Body of pancreas (tissue), 4 donors: Measurements from ENCODE around the gene SERPINA12.
"Not testable (repeated sequence)": the region's sequence is repeated elsewhere in the genome, so short reads cannot be mapped to it uniquely, and the experiment has no call there.

Experiments
- POLR2A ChIP-seq, 3 donors: fragments of 450-650 bp; IDR thresholded peaks; one replicate each; pipeline ENCODE4 v1.6.1; 2016; ENCODE audit warnings: antibody characterized with exemption in 3 of 3, mild to moderate bottlenecking in 2 of 3
- TF ChIP-seq, protein P1 (sequence below), 7 experiments: fragments of 450-650 bp in 4 of 7; fragments of 200-600 bp in 3 of 7; sonication (generic) in 3 of 7; IDR thresholded peaks; one replicate each; pipeline ENCODE4 v1.5.1; 2016 to 2019; ENCODE audit warnings: antibody characterized with exemption in 7 of 7

DNA sequence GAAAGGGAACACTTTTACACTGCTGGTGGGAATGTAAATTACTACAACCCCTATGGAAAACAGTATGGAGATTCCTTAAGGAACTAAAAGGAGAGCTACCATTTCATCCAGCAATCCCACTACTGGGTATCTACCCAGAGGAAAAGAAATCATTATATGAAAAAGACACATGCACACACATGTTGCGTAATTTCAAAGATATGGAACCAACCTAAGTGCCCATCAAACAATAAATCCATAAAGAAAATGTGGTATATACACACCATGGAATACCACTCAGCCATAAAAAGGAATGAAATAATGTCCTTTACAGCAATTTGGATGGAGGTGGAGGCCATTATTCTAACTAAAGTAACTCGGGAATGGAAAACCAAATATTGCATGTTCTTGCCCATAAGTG lies 1.2 kb upstream of the SERPINA12 start:
- TF ChIP-seq, protein P1, sequence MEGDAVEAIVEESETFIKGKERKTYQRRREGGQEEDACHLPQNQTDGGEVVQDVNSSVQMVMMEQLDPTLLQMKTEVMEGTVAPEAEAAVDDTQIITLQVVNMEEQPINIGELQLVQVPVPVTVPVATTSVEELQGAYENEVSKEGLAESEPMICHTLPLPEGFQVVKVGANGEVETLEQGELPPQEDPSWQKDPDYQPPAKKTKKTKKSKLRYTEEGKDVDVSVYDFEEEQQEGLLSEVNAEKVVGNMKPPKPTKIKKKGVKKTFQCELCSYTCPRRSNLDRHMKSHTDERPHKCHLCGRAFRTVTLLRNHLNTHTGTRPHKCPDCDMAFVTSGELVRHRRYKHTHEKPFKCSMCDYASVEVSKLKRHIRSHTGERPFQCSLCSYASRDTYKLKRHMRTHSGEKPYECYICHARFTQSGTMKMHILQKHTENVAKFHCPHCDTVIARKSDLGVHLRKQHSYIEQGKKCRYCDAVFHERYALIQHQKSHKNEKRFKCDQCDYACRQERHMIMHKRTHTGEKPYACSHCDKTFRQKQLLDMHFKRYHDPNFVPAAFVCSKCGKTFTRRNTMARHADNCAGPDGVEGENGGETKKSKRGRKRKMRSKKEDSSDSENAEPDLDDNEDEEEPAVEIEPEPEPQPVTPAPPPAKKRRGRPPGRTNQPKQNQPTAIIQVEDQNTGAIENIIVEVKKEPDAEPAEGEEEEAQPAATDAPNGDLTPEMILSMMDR (IDR thresholded peaks at IDR 0.05): not testable (repeated sequence)
- not testable (repeated sequence) for TF ChIP-seq POLR2A (IDR thresholded peaks at IDR 0.05)
